ENCODE measurements around the gene MAGEA12.
"Not testable (repeated sequence)": the region's sequence is repeated elsewhere in the genome, so short reads cannot be mapped to it uniquely, and the experiment has no call there.

Gene MAGEA12

DNA sequence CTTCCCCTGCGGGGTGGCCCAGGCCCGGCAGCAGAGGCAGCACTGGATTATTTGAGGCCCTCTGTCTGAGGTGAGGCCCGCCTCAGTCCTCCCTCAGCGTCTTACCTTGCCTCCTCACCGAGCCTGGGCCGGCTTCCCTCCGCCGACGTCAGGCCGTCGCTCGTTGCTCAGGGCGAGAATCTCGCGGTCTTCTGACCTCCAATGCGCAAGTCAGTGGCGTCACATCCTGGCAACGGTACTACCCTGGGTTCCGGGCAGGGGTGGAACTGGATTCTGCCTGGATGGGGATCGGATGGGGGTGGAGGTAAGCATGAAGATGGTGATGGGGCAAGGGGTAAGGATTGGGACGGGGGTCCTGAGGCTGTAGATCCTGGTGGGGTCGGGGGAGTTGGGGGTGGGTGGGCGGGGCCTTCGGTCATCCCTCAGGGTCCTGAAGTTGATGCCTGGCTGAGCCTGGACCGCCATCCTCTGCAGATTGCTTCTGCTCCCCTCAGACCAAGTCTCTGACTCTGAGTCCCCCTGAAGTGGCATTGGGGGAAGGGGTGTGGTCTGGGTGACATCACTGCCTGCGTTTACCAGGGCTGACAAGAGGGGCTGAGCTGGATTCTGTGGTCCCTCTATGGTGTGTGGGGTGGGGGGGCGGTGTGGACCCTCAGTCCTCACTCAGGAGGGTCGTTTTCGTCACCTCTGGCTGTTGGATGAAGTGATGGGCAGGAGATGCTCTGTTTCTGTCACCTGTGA is 36.2 kb downstream of the MAGEA12 start, which contains the start of gene MAGEA6:
TSS of gene MAGEA6 (minus strand) at position 141 of the 741 bp plus-strand sequence. CDS start 2,039 bp downstream, outside the sequence.
- DNase-seq, result not testable (repeated sequence)

DNA sequence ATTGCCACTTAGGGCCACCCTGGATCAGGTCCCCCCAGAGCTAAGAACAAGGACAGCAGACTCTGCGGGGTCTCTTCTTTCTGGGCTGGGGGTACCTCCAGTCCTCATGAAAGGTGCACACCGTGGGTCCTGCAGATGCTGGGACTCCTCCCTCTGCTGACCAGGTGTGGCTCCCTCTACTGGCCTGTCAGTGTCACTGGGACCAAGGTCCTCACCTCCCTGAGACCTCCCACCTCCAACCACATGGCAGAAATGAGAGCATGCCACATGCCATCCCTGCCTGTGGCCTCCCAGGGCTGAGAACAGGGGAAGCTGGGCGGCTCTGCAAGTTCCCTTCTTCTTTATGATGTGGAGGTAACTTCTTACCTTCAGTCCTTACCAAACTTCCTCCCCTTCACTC is 53.5 kb downstream of the MAGEA12 start:
- not testable (repeated sequence) for DNase-seq

Measured in suppressor macrophage (primary cell).